ENCODE results near the gene CKS1B. TPM values are rescaled to one million over a fixed set of nuclear protein-coding genes. Genes with fewer than 3 reads are reported as not detected.

CKS1B gene
- total and polyA plus RNA-seq, 9 of the 15 experiments (the other 6 are each of a cell fraction or from before 2014, with no cell fraction given): 215 to 1,103 (median 460) TPM

DNA sequence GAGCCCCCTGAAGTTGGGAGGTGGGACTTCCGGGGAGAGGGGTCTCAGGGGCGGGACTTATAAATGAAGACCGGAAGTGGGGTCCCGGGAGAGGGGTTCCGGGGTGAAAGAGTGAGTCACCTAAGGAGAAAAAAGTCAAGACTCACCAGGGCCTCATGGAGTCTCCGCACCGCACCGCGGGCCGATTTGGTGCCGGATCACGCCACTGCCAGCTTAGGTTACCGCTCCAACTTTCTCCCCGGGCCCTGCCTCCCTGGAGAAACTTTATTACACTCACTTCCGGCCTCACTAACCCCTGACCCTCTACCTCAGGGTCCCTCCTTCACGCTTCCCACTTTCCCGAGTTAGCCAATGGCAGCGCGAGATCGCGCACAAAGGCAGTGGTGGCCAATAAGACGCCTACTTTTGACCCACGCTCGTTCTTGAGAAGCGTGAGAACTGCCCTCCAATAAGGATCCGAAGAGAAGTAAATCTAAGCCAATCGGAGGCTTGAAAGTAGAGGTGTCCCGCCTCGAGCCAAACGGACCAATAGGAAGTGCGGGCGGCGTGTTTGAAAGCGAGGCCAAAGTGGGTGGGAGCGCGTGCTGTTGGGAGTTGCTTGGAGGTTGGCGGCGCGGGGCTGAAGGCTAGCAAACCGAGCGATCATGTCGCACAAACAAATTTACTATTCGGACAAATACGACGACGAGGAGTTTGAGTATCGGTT lies at the start of gene CKS1B (continued):
- TF ChIP-seq, protein P1, sequence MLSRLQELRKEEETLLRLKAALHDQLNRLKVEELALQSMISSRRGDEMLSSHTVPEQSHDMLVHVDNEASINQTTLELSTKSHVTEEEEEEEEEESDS (CRISPR knock-in tag; IDR thresholded peaks at IDR 0.05): no peak
- no peak; a peak in 1 of 4 replicates for TF ChIP-seq TBL1XR1 (IDR thresholded peaks at IDR 0.05; ENCODE audit: low read length in 2 of 2)
- no peak for TF ChIP-seq TARDBP (IDR thresholded peaks at IDR 0.05)
- TF ChIP-seq PURB (CRISPR knock-in tag; IDR thresholded peaks at IDR 0.05; ENCODE audit: low read depth): no peak
- TF ChIP-seq ARNT (IDR thresholded peaks at IDR 0.05): no peak; a peak in 1 of 4 replicates
- TF ChIP-seq ASH1L (IDR thresholded peaks at IDR 0.05; ENCODE audit: borderline replicate concordance, low read depth, partially characterized antibody): peak; percentile 98
- TF ChIP-seq FOSL1 (tag; conservative IDR thresholded peaks at IDR 0.05): peak; percentile 92
- no peak; the same call in 1 of the 2 replicates for TF ChIP-seq ZSCAN29 (IDR thresholded peaks at IDR 0.05)
- TF ChIP-seq ZBED1 (IDR thresholded peaks at IDR 0.05): no peak
- peak; percentile 69; the same call in 1 of the 2 replicates for TF ChIP-seq TOE1 (IDR thresholded peaks at IDR 0.05; ENCODE audit: borderline replicate concordance)
- TF ChIP-seq TOE1 (CRISPR knock-in tag; IDR thresholded peaks at IDR 0.05; ENCODE audit: borderline replicate concordance, low read depth): no peak
- no peak for TF ChIP-seq RREB1 (CRISPR knock-in tag; IDR thresholded peaks at IDR 0.05)
- no peak for TF ChIP-seq CBFA2T3 (IDR thresholded peaks at IDR 0.05)
- no peak for TF ChIP-seq CHAMP1 (IDR thresholded peaks at IDR 0.05)
- TF ChIP-seq, protein P2, sequence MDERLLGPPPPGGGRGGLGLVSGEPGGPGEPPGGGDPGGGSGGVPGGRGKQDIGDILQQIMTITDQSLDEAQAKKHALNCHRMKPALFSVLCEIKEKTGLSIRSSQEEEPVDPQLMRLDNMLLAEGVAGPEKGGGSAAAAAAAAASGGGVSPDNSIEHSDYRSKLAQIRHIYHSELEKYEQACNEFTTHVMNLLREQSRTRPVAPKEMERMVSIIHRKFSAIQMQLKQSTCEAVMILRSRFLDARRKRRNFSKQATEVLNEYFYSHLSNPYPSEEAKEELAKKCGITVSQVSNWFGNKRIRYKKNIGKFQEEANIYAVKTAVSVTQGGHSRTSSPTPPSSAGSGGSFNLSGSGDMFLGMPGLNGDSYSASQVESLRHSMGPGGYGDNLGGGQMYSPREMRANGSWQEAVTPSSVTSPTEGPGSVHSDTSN (CRISPR knock-in tag; IDR thresholded peaks at IDR 0.05; ENCODE audit: low read depth): no peak
- TF ChIP-seq, protein P2 (tag; conservative IDR thresholded peaks at IDR 0.05; ENCODE audit: low read depth): no peak
- TF ChIP-seq TAL1 (IDR thresholded peaks at IDR 0.05): no peak
- no peak for TF ChIP-seq PHB2 (IDR thresholded peaks at IDR 0.05; ENCODE audit: low read depth)
- TF ChIP-seq RFX7 (CRISPR knock-in tag; IDR thresholded peaks at IDR 0.05): no peak
